HFFc6 (cell line): ENCODE results near the gene KCNH8. TPM values are rescaled to one million over a fixed set of nuclear protein-coding genes. Genes with fewer than 3 reads are reported as not detected.
"Not testable (repeated sequence)": the region's sequence is repeated elsewhere in the genome, so short reads cannot be mapped to it uniquely, and the experiment has no call there.

Experiments used
- DNase-seq: peaks from one replicate; pipeline ENCODE4 v3.0.0-alpha.2; 2018
- H3K27ac Mint-ChIP-seq: 2 replicates; pipeline ENCODE4 v1.8.0; 2020; ENCODE audit warnings: mild to moderate bottlenecking, mixed read lengths
- H3K27me3 Mint-ChIP-seq: 2 replicates; pipeline ENCODE4 v1.8.0; 2021; ENCODE audit warnings: mild to moderate bottlenecking, moderate library complexity, mixed read lengths; ENCODE audit not compliant: insufficient read depth
- H3K36me3 Mint-ChIP-seq: 2 replicates; pipeline ENCODE4 v1.8.0; 2021; ENCODE audit warnings: low read depth, mixed read lengths
- H3K4me1 Mint-ChIP-seq: 2 replicates; pipeline ENCODE4 v1.8.0; 2020; ENCODE audit warnings: low read depth, mixed read lengths
- H3K4me3 Mint-ChIP-seq: 2 replicates; pipeline ENCODE4 v1.8.0; 2020; ENCODE audit warnings: mild to moderate bottlenecking, moderate library complexity, mixed read lengths
- H3K9me3 Mint-ChIP-seq: 2 replicates; pipeline ENCODE4 v1.8.0; 2020; ENCODE audit warnings: mild to moderate bottlenecking, mixed read lengths
- total RNA-seq, 6 experiments: library from RNA; stranded (reverse); fragmentation: NEBNext Ultra II Directional; extraction: Animal tissue kit (Norgen Biotek cat#: 25700); gene quantifications; 2 replicates in 1 of 6; 3 replicates in 5 of 6; pipeline ENCODE4 v1.2.3, GENCODE V29; 2021
- TF ChIP-seq, protein P1 (sequence below): fragments of 200-600 bp; sonication (generic); IDR thresholded peaks from 2 replicates; pipeline ENCODE4 v1.5.0; 2021; ENCODE audit warnings: antibody characterized with exemption, mild to moderate bottlenecking

Gene KCNH8
- total RNA-seq, 6 experiments from 2014 or later, result not detected

DNA sequence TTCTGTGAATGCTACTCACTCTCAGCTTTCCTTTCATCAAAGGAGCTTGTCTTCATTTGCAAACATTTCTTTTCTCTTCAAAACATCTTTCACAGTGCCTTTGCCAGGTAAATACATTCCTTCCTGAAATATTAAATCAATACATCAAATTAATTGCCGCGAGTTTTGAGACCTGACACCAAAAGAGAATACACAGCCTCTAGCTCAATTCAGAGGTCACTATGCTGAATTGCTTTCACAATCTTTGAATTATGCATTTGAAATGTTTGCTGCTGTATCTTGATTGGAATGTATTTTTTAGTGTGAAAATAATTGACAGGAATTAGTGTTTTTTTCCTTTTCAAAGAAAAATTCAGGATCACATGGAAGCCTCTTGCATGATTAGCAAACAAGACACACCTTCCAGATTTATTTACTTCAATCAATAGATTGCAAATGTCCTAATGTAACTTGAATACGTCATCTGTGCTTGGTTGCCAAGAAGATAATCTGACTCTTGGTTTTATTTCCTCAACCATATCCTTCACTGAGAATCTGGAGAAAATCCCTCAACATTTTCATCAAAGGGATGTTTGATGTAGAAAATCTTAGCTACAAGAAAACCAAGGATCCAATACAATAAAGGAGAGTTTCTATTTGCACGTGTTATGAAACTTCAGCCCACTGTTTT, 83.6 kb downstream of the KCNH8 start:
- H3K27ac Mint-ChIP-seq, result no peak overlapping the region
- H3K27me3 Mint-ChIP-seq, result 0 out of 2 replicates have a peak, but pooled peaks cover 3% of the 10 kb centered on the region
- H3K9me3 Mint-ChIP-seq, result peaks cover 29% of the 10 kb centered on the region
- TF ChIP-seq, protein P1, sequence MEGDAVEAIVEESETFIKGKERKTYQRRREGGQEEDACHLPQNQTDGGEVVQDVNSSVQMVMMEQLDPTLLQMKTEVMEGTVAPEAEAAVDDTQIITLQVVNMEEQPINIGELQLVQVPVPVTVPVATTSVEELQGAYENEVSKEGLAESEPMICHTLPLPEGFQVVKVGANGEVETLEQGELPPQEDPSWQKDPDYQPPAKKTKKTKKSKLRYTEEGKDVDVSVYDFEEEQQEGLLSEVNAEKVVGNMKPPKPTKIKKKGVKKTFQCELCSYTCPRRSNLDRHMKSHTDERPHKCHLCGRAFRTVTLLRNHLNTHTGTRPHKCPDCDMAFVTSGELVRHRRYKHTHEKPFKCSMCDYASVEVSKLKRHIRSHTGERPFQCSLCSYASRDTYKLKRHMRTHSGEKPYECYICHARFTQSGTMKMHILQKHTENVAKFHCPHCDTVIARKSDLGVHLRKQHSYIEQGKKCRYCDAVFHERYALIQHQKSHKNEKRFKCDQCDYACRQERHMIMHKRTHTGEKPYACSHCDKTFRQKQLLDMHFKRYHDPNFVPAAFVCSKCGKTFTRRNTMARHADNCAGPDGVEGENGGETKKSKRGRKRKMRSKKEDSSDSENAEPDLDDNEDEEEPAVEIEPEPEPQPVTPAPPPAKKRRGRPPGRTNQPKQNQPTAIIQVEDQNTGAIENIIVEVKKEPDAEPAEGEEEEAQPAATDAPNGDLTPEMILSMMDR, result no peak
- no peak overlapping the region for H3K4me3 Mint-ChIP-seq
- H3K4me1 Mint-ChIP-seq, result no peaks in the 10 kb centered on the region
- H3K36me3 Mint-ChIP-seq, result peaks cover 13% of the 10 kb centered on the region
- DNase-seq, result no peak

DNA sequence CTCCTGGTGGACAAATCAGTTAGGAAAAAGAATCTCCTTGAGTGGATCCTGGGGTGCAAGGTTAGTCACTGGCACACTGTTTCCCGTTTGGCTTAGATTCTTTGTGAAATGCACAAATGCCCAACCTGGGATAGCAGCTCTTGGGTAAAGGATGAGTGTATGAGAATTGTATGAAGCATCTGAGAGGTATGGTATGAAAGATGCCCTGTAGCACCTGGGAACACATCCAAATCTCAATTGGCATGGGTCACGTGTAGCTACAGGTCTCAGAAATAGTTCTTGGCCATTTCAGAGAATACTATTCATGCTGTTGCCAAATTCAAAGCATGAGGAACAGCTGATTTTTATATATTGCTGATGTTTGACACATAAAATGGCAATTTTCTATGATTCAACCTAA, 84.3 kb downstream of the KCNH8 start:
- no peak overlapping the region for H3K4me3 Mint-ChIP-seq
- H3K4me1 Mint-ChIP-seq, result no peaks in the 10 kb centered on the region
- H3K9me3 Mint-ChIP-seq, result peaks cover 29% of the 10 kb centered on the region
- 0 out of 2 replicates have a peak, but pooled peaks cover 3% of the 10 kb centered on the region for H3K27me3 Mint-ChIP-seq
- peaks cover 13% of the 10 kb centered on the region for H3K36me3 Mint-ChIP-seq
- no peak overlapping the region for H3K27ac Mint-ChIP-seq
- TF ChIP-seq, protein P1, result no peak
- DNase-seq, result no peak

DNA sequence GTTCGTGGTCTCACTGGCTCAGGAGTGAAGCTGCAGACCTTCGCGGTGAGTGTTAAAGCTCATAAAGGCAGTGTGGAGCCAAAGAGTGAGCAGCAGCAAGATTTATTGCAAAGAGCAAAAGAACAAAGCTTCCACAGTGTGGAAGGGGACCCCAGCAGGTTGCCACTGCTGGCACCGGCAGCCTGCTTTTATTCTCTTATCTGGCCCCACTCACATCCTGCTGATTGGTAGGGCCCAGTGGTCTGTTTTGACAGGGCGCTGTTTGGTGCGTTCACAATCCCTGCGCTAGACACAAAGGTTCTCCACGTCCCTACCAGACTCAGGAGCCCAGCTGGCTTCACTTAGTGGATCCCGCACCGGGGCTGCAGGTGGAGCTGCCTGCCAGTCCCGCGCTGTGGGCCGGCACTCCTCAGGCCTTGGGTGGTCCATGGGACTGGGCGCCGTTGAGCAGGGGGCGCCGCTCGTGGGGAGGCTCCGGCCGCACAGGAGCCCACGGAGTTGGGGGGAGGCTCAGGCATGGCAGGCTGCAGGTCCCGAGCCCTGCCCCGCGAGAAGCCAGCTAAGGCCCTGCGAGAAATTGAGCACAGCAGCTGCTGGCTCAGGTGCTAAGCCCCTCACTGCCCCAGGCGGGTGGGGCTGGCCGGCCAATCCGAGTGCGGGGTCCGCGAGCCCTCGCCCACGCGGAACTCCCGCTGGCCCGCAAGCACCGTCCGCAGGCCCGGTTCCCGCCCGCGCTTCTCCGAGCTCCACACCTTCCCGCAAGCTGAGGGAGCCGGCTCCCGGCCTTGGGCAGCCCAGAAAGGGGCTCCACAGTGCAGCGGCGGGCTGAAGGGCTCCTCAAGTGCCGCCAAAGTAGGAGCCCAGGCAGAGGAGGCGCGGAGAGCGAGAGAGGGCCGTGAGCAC, 85.8 kb downstream of the KCNH8 start:
- H3K9me3 Mint-ChIP-seq, result peaks cover 32% of the 10 kb centered on the region
- not testable (repeated sequence) for DNase-seq, H3K27ac Mint-ChIP-seq, H3K4me1 Mint-ChIP-seq, H3K27me3 Mint-ChIP-seq, H3K4me3 Mint-ChIP-seq
- H3K36me3 Mint-ChIP-seq, result peaks cover 13% of the 10 kb centered on the region

DNA sequence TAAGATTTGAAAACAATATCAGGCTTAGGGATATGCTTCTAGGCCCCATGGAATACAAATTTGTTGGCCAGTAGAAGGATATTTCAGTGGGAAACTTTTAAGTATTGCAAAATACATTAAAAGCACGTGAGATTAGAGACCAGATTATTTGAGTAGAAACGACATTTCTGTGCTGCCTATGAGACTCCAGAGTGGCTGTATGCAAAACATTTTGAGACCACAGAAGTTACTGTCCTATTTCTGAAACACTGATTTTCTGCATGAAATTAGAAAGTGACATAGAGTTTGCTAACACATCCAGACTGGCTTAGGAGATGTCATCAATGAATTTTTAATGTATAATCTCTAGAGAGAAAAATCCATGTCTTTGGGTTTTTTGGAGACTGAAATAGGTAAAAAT, 99.8 kb downstream of the KCNH8 start:
- H3K27ac Mint-ChIP-seq, result no peak overlapping the region

DNA sequence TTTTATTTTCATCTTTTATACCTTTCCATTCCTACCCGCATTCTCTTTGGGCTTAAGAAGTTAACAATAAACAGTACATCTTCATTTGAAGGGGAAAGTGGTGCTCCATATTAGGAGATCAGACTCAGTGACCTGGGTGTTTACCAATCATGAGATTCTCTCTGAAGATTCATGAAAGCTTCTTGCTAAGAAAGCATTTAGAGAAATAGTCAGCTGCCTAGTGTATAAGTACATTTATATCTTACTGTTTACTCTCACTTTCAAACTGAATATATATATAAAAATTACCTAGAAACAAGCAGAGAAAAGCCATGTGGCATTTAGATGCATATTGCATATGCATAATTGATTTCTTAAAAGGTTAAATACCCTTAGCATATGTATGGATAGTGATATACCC, 100.5 kb downstream of the KCNH8 start:
- no peaks in the 10 kb centered on the region for H3K4me1 Mint-ChIP-seq
- DNase-seq, result no peak
- peaks cover 52% of the 10 kb centered on the region for H3K9me3 Mint-ChIP-seq
- no peaks in the 10 kb centered on the region; the same call in 1 of the 2 replicates for H3K36me3 Mint-ChIP-seq
- TF ChIP-seq, protein P1, result no peak
- no peak overlapping the region for H3K4me3 Mint-ChIP-seq
- H3K27ac Mint-ChIP-seq, result no peak overlapping the region
- H3K27me3 Mint-ChIP-seq, result no peaks in the 10 kb centered on the region; the same call in 1 of the 2 replicates

More for the DNA sequence above, 99.8 kb downstream of the KCNH8 start:
- Mint-ChIP-seq H3K4me3 (no peak overlapping the region), H3K9me3 (peaks cover 54% of the 10 kb centered on the region), H3K36me3 (no peaks in the 10 kb centered on the region; the same call in 1 of the 2 replicates), H3K27me3 (no peaks in the 10 kb centered on the region; the same call in 1 of the 2 replicates), H3K4me1 (no peaks in the 10 kb centered on the region)
- no peak for DNase-seq
- TF ChIP-seq, protein P1, result no peak
